T-helper 2 cell treated with Interferon-gamma antibody and Interleukin-4, amounts not matched to agents 100 ng/mL and 5 ng/mL, for 36 hours (primary cell): Measurements from ENCODE around the gene SYNE2. TPM values are rescaled to one million over a fixed set of nuclear protein-coding genes. Genes with fewer than 3 reads are reported as not detected.
"Not testable (repeated sequence)": the region's sequence is repeated elsewhere in the genome, so short reads cannot be mapped to it uniquely, and the experiment has no call there.

Experiments used
- intact Hi-C: fragments of 100-400 bp; cut with micrococcal nuclease; formaldehyde crosslinking; loops from one replicate; pipeline ENCODE4 v1.15.1; 2023
- total RNA-seq: library from RNA; stranded (reverse); gene quantifications from 2 replicates; pipeline ENCODE4 v1.2.3, GENCODE V29; 2022

The SYNE2 gene, protein sequence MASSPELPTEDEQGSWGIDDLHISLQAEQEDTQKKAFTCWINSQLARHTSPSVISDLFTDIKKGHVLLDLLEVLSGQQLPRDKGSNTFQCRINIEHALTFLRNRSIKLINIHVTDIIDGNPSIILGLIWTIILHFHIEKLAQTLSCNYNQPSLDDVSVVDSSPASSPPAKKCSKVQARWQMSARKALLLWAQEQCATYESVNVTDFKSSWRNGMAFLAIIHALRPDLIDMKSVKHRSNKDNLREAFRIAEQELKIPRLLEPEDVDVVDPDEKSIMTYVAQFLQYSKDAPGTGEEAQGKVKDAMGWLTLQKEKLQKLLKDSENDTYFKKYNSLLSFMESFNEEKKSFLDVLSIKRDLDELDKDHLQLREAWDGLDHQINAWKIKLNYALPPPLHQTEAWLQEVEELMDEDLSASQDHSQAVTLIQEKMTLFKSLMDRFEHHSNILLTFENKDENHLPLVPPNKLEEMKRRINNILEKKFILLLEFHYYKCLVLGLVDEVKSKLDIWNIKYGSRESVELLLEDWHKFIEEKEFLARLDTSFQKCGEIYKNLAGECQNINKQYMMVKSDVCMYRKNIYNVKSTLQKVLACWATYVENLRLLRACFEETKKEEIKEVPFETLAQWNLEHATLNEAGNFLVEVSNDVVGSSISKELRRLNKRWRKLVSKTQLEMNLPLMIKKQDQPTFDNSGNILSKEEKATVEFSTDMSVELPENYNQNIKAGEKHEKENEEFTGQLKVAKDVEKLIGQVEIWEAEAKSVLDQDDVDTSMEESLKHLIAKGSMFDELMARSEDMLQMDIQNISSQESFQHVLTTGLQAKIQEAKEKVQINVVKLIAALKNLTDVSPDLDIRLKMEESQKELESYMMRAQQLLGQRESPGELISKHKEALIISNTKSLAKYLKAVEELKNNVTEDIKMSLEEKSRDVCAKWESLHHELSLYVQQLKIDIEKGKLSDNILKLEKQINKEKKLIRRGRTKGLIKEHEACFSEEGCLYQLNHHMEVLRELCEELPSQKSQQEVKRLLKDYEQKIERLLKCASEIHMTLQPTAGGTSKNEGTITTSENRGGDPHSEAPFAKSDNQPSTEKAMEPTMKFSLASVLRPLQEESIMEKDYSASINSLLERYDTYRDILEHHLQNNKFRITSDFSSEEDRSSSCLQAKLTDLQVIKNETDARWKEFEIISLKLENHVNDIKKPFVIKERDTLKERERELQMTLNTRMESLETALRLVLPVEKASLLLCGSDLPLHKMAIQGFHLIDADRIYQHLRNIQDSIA (N-terminal part only)
- total RNA-seq = 75.6 and 77.0 TPM in 2 replicates

DNA sequence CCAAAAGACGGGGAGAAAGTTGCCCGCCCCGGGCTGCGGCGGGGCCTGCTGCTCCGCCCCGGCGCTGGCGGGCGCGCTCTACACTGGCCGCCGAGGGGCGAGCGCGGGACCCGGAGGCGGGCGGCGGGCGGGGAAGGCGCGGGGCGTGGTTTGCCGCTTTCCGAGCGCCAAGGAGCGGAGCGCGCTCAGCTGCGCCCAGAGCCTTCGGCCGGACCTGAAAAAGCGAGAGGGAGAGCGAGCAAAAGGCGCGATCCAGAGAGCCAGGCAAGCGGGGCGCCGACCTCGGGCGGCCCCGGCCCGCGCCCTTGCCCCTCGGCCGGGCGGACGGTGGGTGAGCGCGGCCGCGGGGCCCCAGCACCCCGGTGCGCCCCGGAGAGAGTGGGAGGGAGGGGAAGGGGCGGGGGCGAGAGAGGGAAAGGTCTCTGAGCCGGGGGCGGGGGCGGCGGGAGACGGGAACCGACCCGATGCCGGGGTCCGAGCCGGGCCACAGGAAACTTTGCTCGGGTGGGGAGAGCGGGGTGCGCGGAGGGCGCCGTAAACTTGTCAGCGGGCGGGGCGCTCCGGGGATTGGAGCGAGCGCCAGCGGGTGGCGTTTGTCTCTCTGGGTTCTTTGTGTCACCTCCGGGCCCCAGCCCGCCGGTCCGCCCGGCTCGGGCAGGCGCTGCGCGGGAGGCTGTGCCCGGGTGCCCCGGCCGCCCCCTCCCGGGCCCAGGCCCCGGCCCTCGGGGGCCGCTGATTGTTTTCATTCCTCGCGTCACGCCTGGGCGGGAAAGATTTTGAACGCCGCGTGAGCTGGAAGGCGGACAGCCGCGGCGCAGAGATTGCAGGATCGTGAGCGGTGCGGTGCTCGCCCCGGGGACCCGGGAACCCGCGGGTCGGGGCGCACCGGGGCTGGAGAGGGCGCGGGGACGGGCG is at the start of gene SYNE2:
TSS of gene SYNE2 (plus strand) at position 188 of the 915 bp plus-strand sequence. CDS start 56,145 bp downstream, outside the sequence.
- intact Hi-C loops = loop anchor here (1.0 to 10.0 kb wide), 7 partner anchors 11 to 649 kb away; partner anchors contain the start of genes ZBTB1 and ZBTB25

DNA sequence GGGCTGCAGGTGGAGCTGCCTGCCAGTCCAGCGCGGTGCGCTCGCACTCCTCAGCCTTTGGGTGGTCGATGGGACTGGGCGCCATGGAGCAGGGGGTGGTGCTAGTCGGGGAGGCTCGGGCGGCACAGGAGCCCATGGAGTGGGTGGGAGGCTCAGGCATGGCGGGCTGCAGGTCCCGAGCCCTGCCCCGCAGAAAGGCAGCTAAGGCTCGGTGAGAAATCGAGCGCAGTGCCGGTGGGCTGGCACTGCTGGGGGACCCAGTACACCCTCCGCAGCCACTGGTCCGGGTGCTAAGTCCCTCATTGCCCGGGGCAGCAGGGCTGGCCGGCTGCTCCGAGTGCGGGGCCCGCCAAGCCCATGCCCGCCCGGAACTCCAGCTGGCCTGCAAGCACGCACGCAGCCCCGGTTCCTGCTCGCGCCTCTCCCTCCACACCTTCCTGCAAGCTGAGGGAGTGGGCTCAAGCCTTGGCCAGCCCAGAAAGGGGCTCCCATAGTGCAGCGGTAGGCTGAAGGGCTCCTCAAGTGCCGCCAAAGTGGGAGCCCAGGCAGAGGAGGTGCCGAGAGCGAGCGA is 49.5 kb upstream of the SYNE2 start:
- intact Hi-C loops = not testable (repeated sequence)

DNA sequence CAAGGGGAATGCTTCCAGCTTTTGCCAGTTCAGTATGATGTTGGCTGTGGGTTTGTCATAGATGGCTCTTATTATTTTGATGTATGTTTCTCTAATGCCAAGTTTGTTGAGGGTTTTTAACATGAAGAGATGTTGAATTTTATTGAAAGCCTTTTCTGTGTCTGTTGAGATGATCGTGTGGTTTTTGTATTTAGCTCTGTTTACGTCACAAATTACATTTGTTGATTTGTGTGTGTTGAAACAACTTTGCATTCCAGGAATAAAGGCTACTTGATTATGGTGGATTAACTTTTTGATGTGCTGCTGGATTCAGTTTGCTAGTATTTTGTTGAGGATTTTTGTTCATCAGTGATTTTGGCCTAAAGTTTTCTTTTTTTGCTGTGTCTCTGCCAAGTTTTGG is 46.7 kb upstream of the SYNE2 start:
- intact Hi-C loops = not testable (repeated sequence)

DNA sequence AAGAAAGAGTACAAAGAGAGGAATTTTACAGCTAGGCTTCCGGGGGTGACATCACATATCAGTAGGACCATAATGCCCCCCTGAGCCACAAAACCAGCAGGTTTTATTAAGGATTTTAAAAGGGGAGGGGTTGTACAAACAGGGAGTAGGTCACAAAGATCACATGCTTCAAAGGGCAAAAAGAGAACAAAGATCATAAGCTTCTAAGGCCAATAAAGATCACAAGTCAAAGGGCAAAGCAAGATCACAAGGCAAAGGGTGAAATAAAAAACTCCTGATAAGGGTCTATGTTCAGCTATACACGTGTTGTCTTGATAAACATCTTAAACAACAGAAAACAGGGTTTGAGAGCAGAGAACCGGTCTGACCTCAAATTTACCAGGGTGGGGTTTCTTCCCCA is 41.1 kb upstream of the SYNE2 start:
- intact Hi-C loops = not testable (repeated sequence)

DNA sequence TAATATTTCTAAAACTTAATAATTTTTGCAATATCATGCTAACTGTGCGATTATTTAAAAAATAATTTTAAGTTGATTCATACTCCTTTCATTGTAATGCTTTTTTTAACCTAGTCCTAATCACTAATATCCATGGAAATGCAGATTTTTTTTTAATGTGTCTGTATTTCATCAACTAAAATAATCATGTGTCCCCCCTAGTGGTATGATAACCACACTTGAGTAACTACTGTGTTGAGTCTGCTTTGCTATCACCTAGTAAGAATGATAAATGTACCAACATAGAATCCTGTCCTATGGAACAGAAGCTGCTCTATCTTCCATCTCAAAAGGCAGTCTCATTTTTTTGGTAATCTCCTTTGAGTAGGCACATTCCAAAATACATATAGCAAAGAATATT is 19.1 kb upstream of the SYNE2 start:
- intact Hi-C loops = no loop called here

DNA sequence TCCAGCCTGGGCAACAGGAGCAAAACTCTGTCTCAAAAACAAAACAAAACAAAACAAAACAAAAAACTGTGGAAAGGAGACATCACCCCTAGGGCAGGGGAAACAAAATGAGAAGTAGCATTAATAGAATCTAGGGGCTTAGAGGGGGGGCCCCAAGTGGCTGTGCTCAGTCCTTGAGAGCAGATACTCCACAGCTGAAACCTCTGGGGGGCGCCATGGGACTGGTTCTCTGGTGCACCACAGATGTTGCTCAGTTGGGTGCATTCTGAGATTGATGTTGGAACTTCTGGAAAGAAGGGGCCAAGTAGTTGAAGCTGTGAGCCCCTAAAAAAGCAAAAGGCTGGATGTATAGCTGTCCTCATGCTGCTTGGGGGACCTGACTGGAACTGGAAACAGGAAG is 11.8 kb upstream of the SYNE2 start:
- intact Hi-C loops = no loop called here

DNA sequence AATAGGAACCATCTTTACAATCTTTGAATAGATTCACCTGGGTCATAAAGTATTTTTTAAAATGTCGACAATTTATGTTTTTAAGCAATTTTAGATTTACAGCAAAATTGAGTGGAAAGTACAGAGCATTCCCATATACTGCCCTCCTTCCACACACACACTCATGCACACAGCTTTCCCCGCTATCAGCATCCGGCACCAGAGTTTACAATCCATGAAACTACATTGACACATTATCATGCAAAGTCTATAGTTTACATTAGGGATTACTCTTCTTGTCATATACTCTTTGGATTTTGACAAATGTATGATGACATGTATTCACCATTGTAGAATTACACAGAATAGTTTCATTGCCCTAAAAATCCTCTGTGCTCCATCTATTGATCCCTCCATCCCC is 9.0 kb upstream of the SYNE2 start:
- intact Hi-C loops = no loop called here

DNA sequence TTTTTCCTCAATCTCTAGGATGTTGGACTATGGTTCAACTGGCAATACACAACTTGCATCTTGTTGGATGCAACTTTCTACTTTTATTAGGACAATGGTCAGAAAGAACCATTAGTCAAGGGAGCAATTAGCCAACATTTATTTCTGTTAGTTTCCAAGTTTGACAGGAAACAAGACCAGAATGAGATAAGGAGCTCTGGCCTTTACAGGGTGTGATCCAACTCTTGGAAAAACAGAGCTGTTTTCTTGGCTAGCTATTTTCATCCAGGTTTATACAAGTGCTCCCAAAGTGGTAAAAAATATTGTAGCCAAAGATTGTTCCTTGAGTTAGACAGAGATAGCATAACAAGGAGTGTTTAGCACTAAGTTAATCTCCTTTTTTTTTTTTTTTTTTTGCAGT is 3.9 kb upstream of the SYNE2 start:
- intact Hi-C loops = no loop called here

DNA sequence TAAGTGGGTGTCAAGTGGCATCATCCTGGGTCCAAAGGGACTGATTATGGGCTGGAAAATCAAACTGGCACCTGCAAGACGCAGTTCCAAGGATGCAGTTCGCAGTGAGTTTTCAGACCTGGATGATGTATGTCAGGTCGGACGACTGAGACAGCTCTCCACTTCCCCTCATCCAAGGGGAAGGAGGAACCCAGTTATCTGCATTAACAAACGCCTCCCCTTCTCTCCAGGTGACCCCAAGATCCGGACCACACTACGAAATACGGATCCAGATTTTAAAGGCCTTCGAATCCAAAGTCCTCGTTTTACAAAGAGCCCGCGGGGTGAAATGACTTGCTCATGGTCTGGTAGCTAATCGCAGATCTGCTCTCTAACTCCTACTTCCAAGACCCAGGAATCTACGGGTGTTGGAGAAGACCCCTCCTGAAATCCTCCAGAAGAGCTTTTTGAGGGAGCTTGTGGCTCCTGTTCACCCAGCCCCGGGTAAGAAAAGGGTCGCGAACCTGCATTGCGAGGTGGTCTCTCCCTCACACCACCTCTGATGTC is 460 bp upstream of the SYNE2 start:
- intact Hi-C loops = loop anchor here (5.0 to 10.0 kb wide), 6 partner anchors 85 to 650 kb away; partner anchors contain the start of genes ZBTB1 and ZBTB25

DNA sequence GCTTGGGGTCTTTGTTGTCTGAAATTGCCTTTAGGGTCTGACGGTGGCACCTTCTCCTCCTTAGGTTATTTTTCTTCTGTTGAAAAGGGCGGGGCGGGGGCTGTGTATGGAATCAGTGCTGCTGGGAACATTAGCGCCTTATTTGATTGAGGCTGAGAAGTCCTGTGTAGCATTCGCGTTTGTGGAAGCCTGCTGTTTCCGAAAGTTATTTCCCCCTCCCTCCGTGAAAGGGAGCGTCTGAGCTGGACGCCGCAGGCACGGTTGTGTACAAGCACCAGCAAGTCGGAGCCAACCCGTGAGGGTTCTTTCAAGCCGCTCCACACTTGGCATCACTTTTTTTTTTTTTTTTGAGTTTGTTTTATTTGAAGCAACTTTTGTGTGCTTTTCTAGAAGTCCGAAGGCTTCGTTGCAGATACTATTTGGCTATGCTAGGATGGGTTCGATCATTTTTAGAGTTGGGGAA is 1.1 kb downstream of the SYNE2 start:
- intact Hi-C loops = loop anchor here (1.0 to 10.0 kb wide), 7 partner anchors 10 to 648 kb away; partner anchors contain the start of genes ZBTB1 and ZBTB25

DNA sequence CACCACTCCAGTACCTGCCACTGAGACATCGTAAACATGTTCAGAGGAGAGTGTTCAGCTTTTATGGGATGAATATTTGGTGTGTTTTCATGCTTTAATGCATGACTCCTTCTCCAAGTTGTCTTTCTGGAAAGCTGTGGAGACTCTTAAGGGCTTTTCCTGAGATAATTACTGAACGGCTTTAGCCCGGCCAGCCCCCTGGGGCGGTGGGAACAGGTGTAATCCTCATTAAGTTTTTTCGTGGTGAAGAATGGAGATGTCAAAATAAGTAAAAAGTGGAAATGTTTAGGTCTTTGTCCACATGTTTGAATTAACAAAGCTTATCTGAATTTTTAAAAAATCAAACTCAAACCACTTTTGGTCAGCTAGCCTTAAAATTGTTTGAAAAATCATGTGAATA is 1.5 kb downstream of the SYNE2 start:
- intact Hi-C loops = loop anchor here (5.0 to 10.0 kb wide), 6 partner anchors 83 to 648 kb away; partner anchors contain the start of genes ZBTB1 and ZBTB25

DNA sequence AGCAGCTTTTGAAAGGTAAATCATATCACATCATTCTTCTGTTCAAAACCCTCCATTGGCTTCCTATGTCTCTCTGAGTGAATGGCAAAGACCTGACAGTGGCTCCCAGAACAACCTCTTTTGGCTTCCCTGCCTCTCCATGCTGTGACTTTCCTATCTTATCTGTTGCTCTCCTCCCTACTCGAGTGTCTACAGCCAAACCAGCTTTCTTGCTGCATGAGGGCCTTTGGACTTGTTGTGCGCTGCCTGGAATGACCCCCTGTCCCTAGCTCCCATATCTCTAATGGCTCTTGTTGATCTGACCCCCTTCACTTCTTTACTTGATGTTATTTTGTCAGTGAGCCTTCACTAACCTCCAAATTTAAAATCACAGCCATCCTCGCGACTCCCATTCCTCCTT is 2.5 kb downstream of the SYNE2 start:
- intact Hi-C loops = loop anchor here (10.0 kb wide), 2 partner anchors 140 to 380 kb away; no protein-coding TSS in a partner anchor

DNA sequence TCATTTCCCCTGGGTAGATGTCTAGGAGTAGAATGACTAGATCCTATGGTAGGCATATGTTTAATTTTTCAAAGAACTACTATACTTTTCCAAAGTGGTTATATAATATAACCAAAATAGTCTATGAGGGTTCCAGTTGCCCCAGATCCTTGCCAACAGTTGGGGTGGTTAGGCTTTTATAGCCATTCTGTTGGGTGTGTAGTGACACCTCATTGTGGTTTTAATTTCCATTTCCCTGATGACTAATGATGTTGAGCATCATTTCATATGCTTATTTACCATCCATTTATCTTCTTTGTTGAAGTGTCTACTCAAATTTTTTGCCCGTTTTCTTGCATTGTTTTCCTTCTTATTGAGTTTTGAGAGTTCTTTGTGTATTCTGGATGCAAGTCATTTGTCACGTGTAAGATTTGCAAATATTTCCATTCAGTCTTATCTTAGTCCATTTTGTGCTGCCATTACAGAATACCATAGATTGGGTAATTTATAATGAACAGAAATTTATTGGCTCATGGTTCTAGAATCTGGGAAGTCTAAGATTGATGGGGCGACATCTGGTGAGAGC is 4.7 kb downstream of the SYNE2 start:
- intact Hi-C loops = loop anchor here (10.0 kb wide), 2 partner anchors 137 to 383 kb away; no protein-coding TSS in a partner anchor

DNA sequence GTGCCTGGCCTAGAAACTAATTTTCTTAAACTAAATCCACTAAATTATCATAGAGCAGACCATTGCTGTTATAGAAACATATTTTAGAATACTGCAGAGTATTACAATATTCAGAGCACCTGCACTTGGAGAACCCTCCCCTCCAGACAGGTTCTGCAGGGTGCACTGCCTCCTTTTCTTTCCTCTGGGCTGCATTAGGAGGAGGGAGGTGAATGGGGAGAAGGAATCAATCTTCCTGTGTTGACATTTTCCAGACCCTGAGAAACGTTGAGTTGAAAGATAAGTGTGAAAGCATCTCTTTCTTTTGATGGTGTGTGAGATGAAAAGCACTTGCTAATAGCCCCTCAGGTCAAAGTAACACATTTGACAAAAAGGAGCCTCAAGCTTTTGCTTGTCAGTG is 7.3 kb downstream of the SYNE2 start:
- intact Hi-C loops = loop anchor here (5.0 kb wide), 3 partner anchors 133 to 318 kb away; partner anchors contain the start of genes PPP2R5E, SGPP1 and WDR89

DNA sequence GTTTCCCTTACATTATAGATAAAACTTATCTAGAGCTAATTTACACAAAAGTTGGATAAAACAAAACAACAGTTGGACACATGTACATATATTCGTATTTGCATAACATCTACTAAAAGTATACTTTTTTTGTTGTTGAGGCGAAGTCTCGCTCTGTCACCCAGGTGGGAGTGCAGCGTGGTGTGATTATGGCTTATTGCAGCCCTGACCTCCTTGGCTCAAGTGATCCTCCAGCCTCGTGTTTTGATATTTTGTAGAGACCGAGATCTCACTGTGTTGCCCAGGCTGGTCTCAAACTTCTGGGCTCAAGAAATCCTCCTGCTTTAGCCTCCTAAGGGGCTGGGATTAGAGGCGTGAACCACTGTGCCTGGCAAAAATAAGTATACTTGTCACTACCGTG is 9.4 kb downstream of the SYNE2 start:
- intact Hi-C loops = loop anchor here (5.0 kb wide), 3 partner anchors 135 to 320 kb away; partner anchors contain the start of genes PPP2R5E, SGPP1 and WDR89

DNA sequence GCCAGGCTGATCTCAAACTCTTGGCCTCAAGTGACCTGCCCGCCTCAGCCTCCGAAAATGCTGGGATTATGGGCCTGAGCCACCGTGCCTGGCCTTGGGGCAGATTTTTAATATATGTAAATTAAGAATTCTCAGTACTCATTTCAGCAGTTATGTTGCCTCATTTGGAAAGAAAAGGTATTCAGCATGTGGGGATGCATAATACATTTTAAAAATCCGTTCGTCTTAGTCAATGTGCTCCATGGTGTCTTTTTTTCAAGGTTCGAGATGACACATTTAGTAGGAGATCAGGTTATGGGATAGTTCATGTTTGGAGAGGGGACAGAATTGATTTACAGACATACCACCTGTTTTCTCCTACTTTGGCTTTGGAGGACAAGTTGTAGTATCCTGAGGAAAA is 10.2 kb downstream of the SYNE2 start:
- intact Hi-C loops = loop anchor here (5.0 kb wide), 3 partner anchors 136 to 321 kb away; partner anchors contain the start of genes PPP2R5E, SGPP1 and WDR89

DNA sequence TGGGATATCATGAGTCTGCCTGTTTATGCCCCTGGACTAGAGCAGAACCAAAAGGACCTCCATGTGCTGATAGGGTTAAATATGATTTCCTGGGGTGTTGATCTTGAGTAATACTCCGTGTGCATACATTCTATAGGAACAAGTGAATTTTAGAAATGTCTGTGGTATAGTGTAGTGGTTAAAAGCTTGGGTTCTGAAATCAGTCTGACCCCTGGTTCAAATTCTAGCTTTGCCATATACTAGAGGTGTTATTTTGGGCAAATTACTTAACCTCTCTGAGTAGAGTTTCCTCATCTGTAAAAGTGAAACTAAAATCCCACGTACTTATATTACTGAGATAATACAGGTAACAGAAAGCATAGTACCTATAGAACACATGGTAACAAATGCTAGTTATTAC is 12.0 kb downstream of the SYNE2 start:
- intact Hi-C loops = loop anchor here (1.0 to 5.0 kb wide), 4 partner anchors 11 to 322 kb away; partner anchors contain the start of genes PPP2R5E, SGPP1, SYNE2 and WDR89
